Activated gamma-delta T cell treated with anti-CD3 and anti-CD28 coated beads, Interleukin-2, amount 50 U/mL, for 16 hours (primary cell): Measurements from ENCODE around the gene ZFHX3.
"Not testable (repeated sequence)": the region's sequence is repeated elsewhere in the genome, so short reads cannot be mapped to it uniquely, and the experiment has no call there.

Experiments used
- DNase-seq: peaks from one replicate; pipeline ENCODE4 v3.0.0-alpha.2; 2020; ENCODE audit warnings: low read depth

Gene ZFHX3

DNA sequence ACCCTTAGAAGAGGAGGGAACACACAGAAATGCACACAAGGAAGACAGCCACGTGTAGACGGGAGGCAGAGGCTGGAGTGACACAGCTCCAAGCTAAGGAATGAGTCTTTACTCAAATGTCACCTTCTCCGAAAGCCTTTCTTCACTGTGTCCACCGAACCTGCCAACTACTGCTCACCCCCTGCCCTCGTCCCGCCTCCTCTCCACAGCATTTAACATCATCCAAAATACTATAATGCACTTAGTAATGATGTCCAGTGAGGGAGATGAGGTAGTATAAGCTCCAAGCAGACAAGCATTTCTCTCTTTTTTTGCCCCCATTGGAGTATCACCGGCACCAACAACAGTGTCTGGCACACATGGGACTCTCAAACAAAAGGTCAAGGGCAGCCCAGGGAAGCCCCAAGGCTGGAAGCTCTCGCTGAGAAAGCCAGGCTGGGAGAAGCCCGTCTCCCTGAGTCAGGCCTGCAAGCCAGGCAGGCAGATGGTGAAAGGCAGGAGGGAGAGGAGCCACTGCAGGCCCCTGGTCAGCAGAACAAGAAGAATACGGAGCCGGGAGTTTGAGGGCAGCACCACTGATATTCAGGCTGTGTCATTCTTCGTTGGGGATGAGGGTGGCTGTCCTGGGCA, 25.9 kb downstream of the ZFHX3 start:
- DNase-seq = no peak

DNA sequence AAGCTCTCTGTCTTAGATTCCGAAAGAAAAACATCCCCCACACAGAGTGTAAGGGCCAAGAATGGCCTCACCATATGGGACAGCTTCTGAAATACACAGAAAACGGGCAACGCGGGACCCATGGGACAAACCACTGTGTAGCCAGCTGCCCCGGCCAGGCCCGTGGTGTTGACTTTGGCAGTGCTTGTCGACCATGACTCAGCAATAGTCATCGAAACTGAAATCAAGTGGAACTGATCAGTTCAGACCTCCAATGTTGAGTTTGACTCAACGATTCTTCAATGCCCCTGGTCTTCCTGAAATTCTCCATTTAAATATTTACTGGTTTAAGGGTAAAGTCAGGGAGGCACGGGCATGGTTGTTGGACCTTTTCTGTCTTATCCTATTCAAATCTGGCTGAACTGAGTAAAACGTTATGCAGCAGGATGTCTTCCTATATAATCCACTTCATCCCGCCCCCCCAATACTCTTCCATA, 27.5 kb downstream of the ZFHX3 start:
- DNase-seq = no peak

DNA sequence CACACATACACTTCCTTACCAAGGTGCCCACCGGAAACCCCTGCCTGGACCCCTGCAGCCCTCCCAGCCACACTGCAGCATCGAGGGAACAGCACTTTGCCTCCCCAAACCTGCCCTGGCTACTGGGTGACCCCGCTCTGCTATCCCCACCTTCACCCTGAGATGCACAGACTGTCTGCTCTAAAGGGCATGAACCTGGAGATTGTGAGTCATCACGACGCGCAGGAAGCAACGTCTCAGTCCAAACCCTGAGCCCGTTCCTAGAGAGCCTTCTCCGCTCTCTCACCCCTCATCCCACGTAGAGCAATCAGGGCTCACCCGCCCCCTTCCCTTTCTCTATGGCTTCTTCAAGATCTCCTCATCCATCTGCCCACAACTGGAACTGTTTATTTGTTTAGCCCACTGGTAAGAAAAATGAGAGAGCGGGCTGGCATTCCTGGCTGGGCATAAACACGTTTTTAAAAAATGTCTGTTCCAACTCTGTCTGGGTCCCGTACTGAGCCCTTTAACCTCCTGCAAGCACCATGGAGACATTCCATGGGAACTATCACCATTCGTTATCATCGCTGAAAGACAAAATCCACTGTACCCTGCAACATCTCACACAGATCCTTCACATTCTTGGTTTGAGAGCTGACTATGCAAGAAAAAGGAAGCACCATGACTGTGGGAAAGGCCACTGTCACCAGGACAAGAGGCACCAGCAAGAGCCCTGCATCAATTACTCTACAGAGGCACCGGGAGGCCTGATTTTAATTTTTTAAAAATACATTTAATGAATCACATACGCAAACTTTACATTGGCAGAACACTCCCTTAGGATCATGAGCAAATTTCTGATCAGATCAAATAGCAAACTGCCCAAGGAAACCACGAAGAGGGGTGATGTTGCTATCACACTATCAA, 28.2 kb downstream of the ZFHX3 start:
- no peak for DNase-seq

DNA sequence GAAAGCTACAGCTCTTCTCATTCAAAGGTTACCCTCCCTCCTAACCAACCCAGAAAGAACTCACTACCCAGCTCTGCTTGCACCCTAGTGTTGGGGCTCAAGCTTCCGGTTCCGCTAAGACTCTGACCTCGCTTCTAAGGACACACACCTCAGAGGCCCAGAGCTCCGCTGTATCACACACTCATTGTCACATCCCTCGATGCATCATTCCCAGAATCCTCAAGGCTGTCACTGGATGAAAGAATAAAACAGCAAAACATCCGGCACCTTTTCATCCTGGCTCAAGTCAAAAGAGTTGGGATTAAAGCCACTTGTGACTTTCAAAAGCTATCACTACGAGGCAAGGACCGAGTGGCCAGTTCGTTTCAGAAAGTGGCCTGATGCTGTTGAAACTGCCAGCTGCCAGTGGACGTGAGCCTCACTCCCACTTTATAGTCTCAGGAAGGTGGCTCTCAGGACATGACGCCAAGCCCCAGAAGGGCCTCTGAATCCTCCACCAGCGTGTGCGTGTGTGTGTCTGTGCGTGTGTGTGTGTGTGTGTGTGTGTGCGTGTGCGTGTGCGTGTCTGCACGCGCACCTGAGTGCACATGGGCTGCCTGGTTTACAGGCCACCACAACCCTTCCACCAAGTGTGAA, 29.0 kb downstream of the ZFHX3 start:
- no peak for DNase-seq

DNA sequence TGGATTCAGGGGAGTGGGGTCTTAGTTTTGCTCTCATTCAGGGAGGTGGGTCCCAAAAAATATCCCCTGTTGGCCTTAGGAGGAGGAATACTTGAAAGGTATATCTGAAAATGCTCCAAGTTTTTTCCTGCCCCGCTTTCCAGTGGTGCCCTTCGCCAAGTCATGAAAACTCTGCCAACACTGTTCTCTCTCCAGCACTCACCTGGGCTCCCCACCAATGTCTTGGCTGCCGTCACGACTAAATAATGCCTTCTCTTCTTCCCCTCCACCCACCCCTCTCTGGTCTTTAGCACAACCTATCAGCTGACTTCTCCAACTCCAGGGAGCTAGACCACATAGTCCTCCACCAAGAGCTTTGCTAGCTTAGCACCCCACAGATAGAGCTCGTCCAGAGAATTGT, 30.6 kb downstream of the ZFHX3 start:
- no peak for DNase-seq

DNA sequence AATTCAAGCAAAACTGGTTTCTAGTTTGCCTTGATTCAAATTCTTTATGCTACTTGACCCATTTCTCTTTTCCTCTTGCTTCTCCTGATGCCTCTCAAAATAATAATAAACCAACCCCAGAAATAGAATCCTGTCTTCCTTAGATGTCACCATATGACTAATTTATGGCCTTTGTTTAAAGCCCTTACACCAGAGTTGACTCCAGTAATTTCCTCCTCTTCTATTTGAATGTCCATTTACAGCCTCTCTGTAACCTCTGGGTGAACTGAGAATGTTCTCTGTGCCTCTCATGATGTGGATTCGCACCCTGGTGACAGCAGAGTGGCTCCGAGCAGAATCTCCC, 31.5 kb downstream of the ZFHX3 start:
- no peak for DNase-seq

DNA sequence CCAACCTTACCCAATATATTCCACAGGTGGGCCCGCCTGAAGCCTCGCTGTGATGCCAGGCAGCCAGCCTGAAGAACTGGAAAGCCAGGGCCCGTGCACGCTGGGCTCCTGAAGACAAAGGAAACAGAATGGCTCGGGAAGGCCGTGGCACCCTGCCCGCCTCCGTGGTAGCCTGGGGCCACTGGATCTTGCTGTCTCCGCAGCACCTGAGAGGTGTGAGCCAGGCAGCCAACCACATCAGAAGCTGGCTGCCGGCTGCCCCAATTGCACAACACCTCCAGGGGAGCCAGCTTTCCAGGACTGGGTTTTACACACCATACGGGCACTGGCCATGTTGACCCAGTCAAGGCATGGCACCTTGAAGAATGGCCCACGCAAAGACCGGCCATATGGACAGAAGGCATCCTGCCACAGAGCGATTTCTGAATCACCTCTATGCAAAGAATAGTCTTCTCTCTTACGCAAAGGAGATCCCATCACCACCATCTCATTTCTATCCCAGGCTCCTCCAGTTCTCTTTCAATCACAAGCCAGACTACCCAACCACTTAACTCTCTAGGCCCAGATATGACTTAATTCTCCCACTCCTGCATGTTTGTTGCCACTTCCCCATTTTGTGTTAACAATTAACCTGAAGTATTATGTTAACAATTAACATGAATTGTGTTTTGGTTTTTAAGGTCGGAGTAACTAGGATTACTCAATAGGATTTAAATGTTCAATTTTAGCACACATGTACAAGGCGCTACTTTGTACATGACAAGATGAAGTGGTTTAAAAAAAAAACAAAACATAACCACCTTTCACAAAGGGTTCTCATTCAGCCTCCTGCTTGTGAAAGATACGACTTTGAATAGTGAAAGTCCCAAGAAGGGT, 32.1 kb downstream of the ZFHX3 start:
- DNase-seq = no peak

DNA sequence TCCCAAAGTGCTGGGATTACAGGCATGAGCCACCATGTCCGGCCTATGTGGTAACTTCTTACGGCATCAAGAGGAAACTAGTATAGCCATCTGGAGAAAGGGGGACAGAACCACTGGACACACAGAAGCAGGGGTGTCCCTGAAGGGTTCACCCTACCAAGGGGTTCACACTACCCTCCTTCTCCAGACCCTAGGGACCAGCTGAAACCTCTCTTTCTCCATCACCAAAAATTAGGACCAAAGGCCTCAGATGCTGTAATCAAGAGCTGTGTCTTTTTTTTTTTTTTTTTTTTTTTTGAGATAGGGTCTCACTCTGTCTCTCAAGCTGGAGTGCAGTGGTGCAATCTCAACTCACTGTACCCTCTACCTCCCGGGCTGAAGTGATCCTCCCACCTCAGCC, 33.2 kb downstream of the ZFHX3 start:
- DNase-seq = no peak

DNA sequence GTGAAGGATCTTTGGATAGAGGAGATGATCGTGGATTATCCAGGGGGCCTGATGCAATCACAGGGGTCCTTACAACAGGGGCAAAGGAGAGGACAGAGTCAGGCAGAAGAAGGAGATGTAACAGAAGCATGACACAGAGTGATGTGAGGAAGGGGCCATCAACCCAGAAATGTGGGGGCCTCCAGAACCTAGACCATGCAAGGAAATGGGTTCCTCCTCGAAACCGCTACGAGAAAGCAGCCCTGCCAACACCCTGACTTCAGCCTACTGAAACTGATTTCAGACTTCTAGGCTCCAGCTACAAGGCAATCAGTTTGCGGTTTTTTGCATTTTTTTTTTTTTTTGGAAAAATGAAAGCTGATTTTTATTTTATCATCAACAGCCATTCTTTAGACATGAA, 34.0 kb downstream of the ZFHX3 start:
- DNase-seq = no peak

DNA sequence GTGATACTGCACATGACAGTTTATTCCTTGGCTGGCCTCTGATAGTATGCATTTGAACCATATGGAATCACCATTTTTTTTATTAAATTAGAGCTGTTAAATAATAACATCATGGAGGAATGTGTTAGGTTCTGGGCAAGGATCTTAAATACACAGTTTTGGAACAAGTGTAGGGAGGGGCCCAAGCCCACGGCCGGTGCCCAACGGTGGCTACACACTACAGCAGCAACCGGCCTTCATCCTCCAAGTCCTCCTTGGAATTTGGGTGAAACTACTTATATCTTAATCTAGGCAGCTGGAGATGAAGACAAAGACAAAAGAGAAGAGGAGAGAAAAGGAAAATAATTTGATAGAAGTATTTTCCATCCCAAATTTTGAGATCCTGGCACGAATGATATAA, 35.6 kb downstream of the ZFHX3 start:
- DNase-seq = no peak

DNA sequence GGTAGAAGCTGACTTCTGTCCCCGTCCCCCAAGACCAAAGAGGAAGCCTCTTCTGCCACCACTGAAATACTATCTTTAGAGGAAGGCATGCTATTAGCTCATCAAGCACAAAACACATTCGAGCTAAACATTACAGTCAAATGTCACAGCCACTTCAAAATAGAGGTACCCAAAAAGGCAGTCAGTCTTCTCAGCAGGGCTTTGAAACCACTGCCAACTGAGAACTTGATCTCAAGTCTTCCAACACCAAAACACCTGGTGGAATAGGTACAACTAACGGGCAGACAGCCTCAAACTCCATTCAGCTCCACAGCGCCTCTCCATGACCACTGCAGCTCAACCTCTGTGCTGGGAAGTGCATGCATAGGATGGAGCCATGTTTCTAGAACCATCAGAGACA, 36.0 kb downstream of the ZFHX3 start:
- DNase-seq = no peak

DNA sequence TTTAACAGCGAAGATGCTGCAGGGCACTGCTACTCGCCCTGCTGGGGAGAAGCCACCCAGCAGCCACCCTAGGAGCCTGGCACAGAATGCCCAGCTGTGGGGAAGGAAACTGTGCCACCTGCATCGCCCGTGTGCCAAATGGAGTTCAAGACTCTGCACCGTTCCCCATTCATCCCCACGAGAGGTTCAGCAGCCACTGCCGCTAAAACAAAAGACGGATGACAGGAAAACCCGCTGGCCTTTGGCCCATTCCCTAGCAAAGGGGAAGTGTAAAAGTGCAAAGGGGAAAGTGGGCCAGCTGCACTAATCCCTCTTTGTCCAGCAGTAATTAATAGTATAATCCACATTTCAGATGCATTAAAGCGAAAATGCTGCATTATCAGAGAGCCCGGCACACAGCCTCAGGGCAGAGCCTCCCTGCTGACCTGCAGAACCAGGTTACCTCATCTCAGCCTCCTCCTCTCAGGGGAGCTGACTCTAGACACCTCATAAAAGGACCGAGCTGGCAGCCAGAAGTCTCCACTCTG, 37.7 kb downstream of the ZFHX3 start:
- DNase-seq = no peak

DNA sequence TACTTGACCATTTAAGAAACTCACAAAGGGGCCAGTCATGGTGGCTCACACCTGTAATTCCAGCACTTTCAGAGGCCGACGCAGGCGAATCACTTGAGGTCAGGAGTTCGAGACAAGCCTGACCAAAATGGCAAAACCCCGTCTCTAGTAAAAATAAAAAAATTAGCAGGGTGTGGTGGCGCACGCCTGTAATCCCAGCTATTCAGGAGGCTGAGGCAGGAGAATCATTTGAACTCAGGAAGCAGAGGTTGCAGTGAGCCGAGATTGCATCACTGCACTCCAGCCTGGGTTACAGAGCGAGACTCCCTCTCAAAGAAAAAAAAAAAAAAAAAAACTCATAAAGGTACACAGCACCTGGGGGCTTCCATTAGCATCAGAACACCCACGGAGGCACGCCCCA, 38.2 kb downstream of the ZFHX3 start:
- not testable (repeated sequence) for DNase-seq

DNA sequence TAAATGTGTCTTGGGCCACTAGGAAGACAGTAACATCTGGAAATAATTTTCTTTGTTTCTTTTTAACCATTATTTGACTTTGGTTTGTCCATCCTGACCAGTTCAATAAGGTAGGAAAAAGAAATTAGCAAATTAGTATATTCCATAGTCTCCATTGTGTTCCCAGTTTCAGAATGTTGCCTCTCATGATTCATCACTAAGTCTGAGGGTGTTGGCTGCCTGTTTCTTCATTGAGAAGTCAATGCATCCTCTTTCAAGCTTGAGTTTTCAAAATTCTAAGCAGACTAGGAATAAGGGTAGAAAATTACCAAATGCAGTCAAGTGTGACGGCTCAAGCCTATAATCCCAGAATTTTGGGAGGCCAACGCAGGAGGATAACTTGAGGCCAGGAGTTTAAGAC, 41.9 kb downstream of the ZFHX3 start:
- DNase-seq = no peak

DNA sequence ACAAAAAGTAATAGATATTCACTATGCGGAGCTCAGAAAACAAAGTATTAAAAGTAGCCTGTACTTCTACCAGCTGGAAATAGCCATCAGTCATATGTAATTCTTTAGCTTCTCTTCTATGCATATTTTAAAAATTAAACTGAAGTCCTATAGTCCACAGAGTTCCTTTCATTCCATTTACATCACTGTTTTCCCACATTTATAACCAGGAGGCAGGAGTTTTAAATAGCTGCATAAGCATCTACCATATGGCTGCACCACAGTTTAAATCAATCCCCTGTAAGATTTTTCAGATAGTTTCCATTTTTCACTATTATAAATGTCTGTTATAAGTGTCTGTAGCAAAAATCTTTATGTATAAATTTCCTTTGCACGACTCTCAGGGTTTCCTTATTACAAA, 45.1 kb downstream of the ZFHX3 start:
- DNase-seq = no peak

DNA sequence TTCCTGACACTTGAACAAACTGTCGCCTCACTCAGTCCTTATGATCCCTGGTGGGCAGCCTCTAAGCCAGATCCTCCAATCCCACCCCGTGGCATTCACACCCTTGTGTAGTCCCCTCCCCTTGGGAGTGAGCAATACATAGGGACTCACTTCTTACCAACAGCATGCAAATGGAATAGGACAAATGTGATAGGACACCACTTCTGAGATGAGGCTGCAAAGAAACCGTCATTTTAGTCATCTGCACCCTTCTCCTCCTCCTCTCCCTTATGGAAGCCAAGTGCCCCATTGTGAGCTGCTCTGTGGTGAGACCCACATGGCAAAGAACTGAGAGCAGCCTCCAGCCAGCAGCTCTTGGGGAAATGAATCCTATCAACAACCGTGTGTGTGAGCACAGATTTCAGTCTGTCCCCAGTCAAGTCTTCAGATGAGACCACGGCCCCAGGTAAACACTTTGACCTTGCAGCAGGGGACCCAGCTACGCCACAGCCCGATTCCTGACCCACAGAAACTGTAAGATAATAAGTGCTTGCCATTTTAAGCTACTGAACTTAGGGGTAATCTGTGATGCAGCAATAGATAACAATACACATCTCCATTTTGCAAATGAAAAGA, 46.9 kb downstream of the ZFHX3 start:
- no peak for DNase-seq

DNA sequence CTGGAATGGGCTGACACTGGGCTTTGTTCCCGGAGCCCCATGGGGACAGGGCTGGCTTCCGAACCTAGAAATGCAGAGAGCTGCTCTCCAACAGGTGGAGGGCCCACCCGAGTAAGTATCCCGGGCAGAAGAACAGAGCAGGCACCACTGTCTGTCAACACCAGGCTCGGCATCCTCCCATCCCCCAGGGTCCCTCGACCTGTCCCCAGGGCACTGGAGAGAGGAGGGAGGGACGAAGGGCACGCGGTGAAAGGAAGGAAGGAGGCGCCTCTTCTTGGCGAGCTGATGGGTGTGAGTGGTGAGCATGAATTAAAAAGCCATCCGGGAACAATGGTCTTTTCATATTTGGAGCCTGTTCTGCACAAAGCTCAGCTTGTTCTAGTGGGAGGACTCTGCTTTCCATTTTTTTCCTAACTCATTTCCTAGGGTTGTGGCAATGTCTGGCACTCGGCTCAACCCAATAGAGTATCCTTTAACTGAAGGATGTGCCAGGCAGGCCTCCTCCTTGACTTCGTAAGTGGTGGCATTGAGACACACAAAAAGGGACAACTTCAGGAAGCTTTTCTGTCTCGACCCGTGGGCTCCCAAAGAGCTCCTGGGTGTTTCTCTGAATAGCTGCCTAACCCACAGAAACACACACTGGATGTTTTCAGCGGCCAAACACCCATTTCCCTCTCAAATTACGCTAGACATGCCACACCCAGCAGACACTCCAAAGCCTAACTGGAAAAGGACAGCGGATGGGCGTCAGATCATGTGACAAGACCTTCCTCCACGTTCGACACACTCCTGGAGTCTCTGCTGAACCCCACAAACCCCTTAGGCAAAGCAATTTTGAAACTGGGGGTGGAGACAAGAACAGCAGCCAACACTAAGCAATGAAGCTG, 47.7 kb downstream of the ZFHX3 start:
- no peak for DNase-seq

DNA sequence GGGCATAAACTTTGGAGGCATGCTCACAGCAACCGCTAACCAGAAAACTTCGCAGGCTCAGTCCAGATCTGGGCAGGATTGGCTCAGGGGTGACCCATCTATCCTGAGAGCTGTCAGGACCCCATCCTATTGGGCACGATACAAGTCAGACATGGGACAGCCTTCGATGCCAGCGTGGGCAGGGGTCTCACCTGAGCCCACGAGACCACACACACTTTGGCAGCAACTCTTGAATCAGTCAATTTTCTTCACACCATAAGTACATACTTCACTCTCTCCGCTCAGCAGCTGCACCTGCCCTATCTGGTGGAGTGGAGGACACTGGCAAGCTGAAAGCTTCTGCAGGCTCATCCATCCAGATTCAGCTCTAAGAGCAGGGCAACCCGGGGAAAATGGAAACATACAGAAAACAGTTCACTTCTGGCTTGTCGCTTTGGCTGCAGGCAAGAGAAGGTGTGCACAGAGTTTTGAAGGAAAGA, 48.3 kb downstream of the ZFHX3 start:
- no peak for DNase-seq

DNA sequence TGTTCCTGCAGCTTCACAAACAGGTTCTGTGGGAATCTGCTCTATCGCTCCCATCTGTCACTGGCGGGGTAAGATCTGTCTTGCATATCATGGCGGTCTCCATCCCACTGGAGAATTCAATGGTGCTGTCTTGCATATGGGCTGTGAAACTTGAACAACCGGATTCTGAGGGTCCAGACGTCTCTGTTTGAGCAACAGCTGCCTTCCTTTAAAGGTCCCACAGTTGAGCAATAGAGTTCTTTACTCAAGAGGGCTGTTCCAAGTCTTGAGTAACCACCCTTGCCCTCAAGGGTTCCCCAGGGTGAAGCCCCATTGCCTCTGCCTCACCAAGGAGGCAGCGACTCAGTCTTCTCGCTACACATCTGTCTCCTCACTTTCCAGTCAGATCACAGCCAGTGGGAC, 50.8 kb downstream of the ZFHX3 start:
- DNase-seq = no peak

DNA sequence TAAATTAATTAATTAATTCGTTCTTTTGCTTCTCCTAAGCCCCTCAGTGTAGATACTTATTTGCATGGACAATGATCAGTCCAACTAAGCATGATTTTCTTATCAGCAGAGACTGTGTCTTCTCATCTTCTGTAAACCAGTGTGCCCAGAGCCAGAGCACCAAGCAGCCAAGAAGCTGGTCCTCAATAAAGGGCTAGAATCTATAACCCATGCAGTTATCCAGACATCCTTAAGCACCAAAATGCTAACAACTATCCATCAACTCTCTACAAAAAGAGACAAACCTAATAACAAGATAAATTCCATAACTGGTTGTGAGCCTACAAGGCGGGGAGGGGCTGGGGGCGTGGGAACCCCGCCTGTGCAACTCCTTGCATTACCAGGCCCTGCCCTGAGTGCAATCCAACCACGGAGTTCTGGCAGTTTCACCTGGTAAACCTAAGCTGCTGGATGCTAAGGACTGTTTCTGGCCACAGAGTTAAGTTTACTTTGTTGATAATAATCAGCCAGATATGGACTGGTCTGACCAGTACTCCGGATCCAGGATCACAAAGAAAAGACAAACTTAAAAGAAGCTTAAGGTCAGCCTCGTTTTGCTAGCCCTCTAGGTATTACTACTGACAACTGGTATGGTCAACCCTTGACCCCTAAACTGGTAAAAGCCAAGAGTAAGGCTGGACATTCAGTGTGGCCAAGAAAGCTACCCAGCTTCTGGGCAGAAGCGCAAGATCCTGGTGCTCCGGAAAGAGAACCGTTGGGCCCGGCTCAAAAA, 51.5 kb downstream of the ZFHX3 start:
- no peak for DNase-seq
